GM12891 (cell line): ENCODE data around the gene LCOR. TPM values are rescaled to one million over a fixed set of nuclear protein-coding genes. Genes with fewer than 3 reads are reported as not detected.
"Not testable (repeated sequence)": the region's sequence is repeated elsewhere in the genome, so short reads cannot be mapped to it uniquely, and the experiment has no call there.

Experiments
- DNase-seq: peaks from one replicate; pipeline ENCODE4 v3.0.0; 2011; ENCODE audit warnings: low spot score; ENCODE audit not compliant: insufficient read length
- FAIRE-seq: peaks from 2 replicates; lab custom pipeline; 2011; peaks lifted over from hg19 to GRCh38; lab: Jason Lieb, UNC
- PAX5 ChIP-seq: IDR thresholded peaks from 2 replicates; pipeline ENCODE4 v1.6.1; 2011; ENCODE audit warnings: low read length, moderate library complexity, mild to moderate bottlenecking; ENCODE audit not compliant: insufficient read depth, severe bottlenecking
- POLR2A ChIP-seq: IDR thresholded peaks from 2 replicates; pipeline ENCODE4 v1.6.1; 2011; ENCODE audit warnings: low read depth, low read length, control low read depth
- POLR2AphosphoS5 ChIP-seq: IDR thresholded peaks from 2 replicates; pipeline ENCODE4 v1.6.1; 2011; ENCODE audit warnings: low read depth, low read length, control low read depth
- POU2F2 ChIP-seq: IDR thresholded peaks from 2 replicates; pipeline ENCODE4 v1.6.1; 2011; ENCODE audit warnings: low read depth, mild to moderate bottlenecking, control low read depth, low read length, moderate library complexity
- SPI1 ChIP-seq: IDR thresholded peaks from 2 replicates; pipeline ENCODE4 v1.6.1; 2011; ENCODE audit warnings: low read depth, low read length, control low read depth
- TAF1 ChIP-seq: IDR thresholded peaks from 2 replicates; pipeline ENCODE4 v1.6.1; 2011; ENCODE audit warnings: low read depth, low read length, control low read depth
- polyA plus RNA-seq: library from polyadenylated mRNA; unstranded; fragments of >200 nt; gene quantifications from one replicate; pipeline ENCODE4 v1.2.1, GENCODE V29; 2012; ENCODE audit warnings: low read depth, missing spikeins, inconsistent platforms; ENCODE audit not compliant: missing spikeins

Gene LCOR
- 5.8 TPM for polyA plus RNA-seq

- DNase-seq = peak; percentile 94
- FAIRE-seq = peak; percentile 96
- peak; percentile 85 for TF ChIP-seq POLR2A
- peak; percentile 77 for TF ChIP-seq TAF1
- no peak for TF ChIP-seq SPI1
- no peak for TF ChIP-seq PAX5
- TF ChIP-seq POU2F2 = no peak
- peak; percentile 71 for TF ChIP-seq POLR2AphosphoS5
Observed at GRCh38 chr10:96831867-96832720, at the start of gene LCOR. TSS of gene LCOR (plus strand) at chr10:96832298. CDS start at chr10:96949058, 116,760 bp downstream.

DNA sequence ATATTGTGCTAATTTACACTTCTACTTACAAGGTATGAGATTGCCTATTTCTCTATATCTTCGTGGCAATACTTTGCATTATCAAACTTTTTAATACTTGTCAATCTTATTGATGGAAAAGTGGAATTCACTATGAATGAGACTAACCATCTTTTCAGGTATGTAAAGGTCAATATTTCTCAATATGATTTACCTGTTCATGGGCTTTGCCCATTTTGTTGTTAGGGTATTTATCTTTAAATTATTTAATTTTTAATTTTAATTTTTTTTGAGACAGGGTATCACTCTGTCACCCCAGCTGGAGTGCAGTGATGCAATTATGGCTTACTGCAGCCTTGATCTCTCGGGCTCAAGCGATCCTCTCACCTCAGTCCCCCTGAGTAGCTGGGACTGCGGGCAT lies 47.8 kb upstream of the LCOR start:
- TF ChIP-seq SPI1 (no peak), PAX5 (no peak), POLR2AphosphoS5 (no peak), POLR2A (no peak), TAF1 (no peak), POU2F2 (no peak)
- DNase-seq (no peak), FAIRE-seq (no peak)

- DNase-seq (no peak), FAIRE-seq (peak; percentile 93)
- TF ChIP-seq PAX5 (no peak), SPI1 (no peak), POU2F2 (no peak), POLR2AphosphoS5 (no peak), POLR2A (no peak), TAF1 (no peak)
Observed at GRCh38 chr10:96789571-96790108, 42.5 kb upstream of the LCOR start.

DNA sequence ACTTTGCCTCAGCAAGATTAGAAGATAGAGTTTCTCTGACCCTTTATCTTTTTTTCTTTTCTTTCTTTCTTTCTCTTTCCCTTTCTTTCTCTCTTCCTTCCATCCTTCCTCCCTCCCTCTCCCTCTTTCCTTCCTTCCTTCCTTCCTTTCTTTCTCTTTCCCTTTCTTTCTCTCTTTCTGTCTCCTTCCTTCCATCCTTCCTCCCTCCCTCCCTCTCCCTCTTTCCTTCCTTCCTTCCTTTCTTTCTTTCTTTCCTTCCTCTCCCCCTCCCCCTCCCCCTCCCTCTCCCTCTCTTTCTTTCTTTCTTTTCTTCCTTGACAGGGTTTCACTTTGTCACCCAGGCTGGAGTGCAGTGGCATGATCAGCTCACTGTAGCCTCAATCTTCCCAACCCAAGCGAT lies 40.2 kb upstream of the LCOR start:
- TF ChIP-seq SPI1 = no peak
- TF ChIP-seq POLR2AphosphoS5 = no peak
- TF ChIP-seq POLR2A = no peak
- TF ChIP-seq PAX5 = no peak
- TF ChIP-seq POU2F2 = no peak
- TF ChIP-seq TAF1 = no peak
- FAIRE-seq (no peak), DNase-seq (no peak)

DNA sequence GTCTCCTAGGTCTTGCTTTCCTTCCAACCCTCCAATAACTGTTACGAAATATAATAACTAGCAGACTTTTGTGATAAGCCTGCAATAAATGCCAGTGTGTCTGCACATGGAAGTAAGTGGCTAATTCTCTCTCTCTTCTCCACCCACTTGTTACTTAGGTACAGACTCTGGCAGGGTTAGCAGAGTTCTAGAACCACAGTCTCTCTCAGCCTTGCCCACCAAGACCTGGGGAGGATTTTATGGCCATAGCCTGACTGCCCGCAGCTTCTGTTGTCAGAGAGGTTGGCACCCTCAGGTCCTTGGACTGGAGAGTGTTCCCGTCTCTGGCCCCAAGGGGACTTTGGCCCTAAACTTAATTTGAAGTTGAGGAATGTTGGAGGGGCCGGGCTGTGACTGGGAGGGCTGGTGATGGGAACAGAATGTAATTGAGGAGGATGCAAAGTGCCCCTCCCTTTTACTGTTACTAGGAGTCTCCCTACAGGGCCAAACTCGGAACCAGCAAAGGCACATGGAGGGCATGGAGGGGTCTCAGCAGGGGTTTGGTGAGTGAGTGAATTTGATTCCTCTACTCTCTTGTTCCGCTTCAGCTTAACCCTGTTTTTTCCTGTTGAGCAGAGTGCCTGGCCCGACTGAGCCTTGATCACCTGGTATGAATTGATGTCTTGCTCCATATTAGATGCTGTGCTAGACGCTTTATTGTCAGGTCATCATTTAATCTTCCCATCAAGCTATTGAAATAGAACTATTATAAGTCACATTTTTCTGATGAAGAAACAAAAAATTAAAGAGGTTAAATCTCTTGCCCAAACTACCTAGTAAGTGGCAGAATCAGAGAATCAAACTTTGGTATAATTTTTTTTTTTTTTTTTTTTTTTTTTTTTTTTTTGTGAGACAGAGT lies 37.0 kb upstream of the LCOR start:
- FAIRE-seq (no peak), DNase-seq (no peak)
- TF ChIP-seq TAF1 (no peak), SPI1 (no peak), POLR2AphosphoS5 (no peak), PAX5 (no peak), POLR2A (no peak), POU2F2 (no peak)

DNA sequence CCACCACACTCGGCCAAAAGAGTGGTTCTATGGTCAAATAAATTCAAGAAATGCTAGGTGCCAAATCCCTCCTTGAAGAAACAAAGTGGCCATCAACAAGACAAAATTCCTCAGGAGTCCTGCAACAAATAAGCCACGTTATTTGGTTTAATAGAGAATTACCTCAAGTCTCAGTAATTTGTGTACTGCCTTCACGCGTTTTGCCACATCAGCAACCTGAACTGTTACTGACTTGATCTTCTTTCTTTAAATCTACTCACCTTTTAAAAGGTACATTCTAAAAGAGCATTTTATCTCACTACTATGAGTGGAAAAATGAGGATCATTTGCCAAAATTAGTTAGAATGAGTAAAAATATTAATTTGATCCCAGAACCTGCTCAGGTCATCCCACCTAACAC lies 34.6 kb upstream of the LCOR start:
- FAIRE-seq = no peak

GRCh38 chr10:96803288-96803664 lies 28.8 kb upstream of the LCOR start:
- no peak for FAIRE-seq
- no peak for DNase-seq
- TF ChIP-seq POLR2AphosphoS5 (no peak), POU2F2 (no peak), TAF1 (no peak), SPI1 (no peak), PAX5 (no peak), POLR2A (no peak)

More for the DNA sequence above, 34.6 kb upstream of the LCOR start:
- no peak for DNase-seq
- TF ChIP-seq PAX5 (no peak), TAF1 (no peak), SPI1 (no peak), POU2F2 (no peak)

GRCh38 chr10:96814264-96814663 lies 17.8 kb upstream of the LCOR start:
- DNase-seq (no peak), FAIRE-seq (no peak)
- TF ChIP-seq POLR2AphosphoS5 (no peak), POLR2A (no peak), TAF1 (no peak), PAX5 (no peak), SPI1 (no peak), POU2F2 (no peak)

- DNase-seq, FAIRE-seq: not testable (repeated sequence)
Observed at GRCh38 chr10:96818971-96819370, 13.1 kb upstream of the LCOR start.
